NK-92 (cell line): ENCODE results near the gene DCC.

Experiments
- DNase-seq: peaks from one replicate; lab custom pipeline; 2025; ENCODE audit not compliant: unreplicated experiment; lab: John Stamatoyannopoulos, UW

DCC gene

GRCh38 chr18:52766002-52766545 is 426.1 kb downstream of the DCC start:
- no peak for DNase-seq

GRCh38 chr18:52781113-52781512 is 441.1 kb downstream of the DCC start:
- no peak for DNase-seq

GRCh38 chr18:52791321-52791720 is 451.3 kb downstream of the DCC start:
- no peak for DNase-seq

- no peak for DNase-seq
Observed at GRCh38 chr18:52812834-52813233, 472.8 kb downstream of the DCC start.

- no peak for DNase-seq
Observed at GRCh38 chr18:52813635-52814416, 473.8 kb downstream of the DCC start.

GRCh38 chr18:52815651-52816050 is 475.7 kb downstream of the DCC start:
- no peak for DNase-seq

GRCh38 chr18:52816121-52816520 is 476.1 kb downstream of the DCC start:
- no peak for DNase-seq

- DNase-seq, result no peak
Observed at GRCh38 chr18:52822160-52822559, 482.2 kb downstream of the DCC start.

- DNase-seq, result no peak
Observed at GRCh38 chr18:52824126-52824525, 484.1 kb downstream of the DCC start.

GRCh38 chr18:52826994-52827393 is 487.0 kb downstream of the DCC start:
- no peak for DNase-seq

- no peak for DNase-seq
Observed at GRCh38 chr18:52829320-52829719, 489.3 kb downstream of the DCC start.

GRCh38 chr18:52829876-52830405 is 489.9 kb downstream of the DCC start:
- no peak for DNase-seq

- DNase-seq, result no peak
Observed at GRCh38 chr18:52844323-52844722, 504.3 kb downstream of the DCC start.

- no peak for DNase-seq
Observed at GRCh38 chr18:52845036-52845435, 505.0 kb downstream of the DCC start.

GRCh38 chr18:52850031-52850560 is 510.1 kb downstream of the DCC start:
- DNase-seq, result no peak

- DNase-seq, result no peak
Observed at GRCh38 chr18:52861558-52861957, 521.6 kb downstream of the DCC start.

GRCh38 chr18:52869349-52869923 is 529.4 kb downstream of the DCC start:
- DNase-seq, result no peak

GRCh38 chr18:52869942-52870907 is 530.2 kb downstream of the DCC start:
- DNase-seq, result no peak

GRCh38 chr18:52874774-52875173 is 534.8 kb downstream of the DCC start:
- no peak for DNase-seq

- no peak for DNase-seq
Observed at GRCh38 chr18:52875725-52876124, 535.7 kb downstream of the DCC start.

- DNase-seq, result no peak
Observed at GRCh38 chr18:52888014-52888413, 548.0 kb downstream of the DCC start.
